GM23248 (cell line): Measurements from ENCODE around the gene ARFGAP1. TPM values are rescaled to one million over a fixed set of nuclear protein-coding genes. Genes with fewer than 3 reads are reported as not detected.

ENCODE experiments used
- DNase-seq: peaks from one replicate; pipeline ENCODE4 v3.0.0-alpha.2; 2015
- H2AFZ ChIP-seq: fragments of 200-600 bp; sonication (generic); 2 replicates; pipeline ENCODE4 v1.6.1; 2016; ENCODE audit warnings: antibody characterized with exemption
- H3F3A ChIP-seq: fragments of 200-600 bp; sonication (generic); 2 replicates; pipeline ENCODE4 v1.6.1; 2016; ENCODE audit warnings: mild to moderate bottlenecking, antibody characterized with exemption, mixed run types; ENCODE audit not compliant: insufficient read depth
- H3K27ac ChIP-seq: fragments of 200-600 bp; sonication (generic); 2 replicates; pipeline ENCODE4 v1.5.1; 2016; ENCODE audit warnings: mild to moderate bottlenecking
- H3K27me3 ChIP-seq: fragments of 200-600 bp; sonication (generic); replicated peaks from 2 replicates; pipeline ENCODE4 v1.6.1; 2016; ENCODE audit warnings: mild to moderate bottlenecking; ENCODE audit not compliant: insufficient read depth
- H3K36me3 ChIP-seq: fragments of 200-600 bp; sonication (generic); 2 replicates; pipeline ENCODE4 v1.6.1; 2016; ENCODE audit warnings: low read depth, mild to moderate bottlenecking
- H3K4me1 ChIP-seq: fragments of 200-600 bp; sonication (generic); 2 replicates; pipeline ENCODE4 v1.6.1; 2016; ENCODE audit warnings: mild to moderate bottlenecking; ENCODE audit not compliant: insufficient read depth
- H3K4me2 ChIP-seq: fragments of 200-600 bp; sonication (generic); one replicate; pipeline ENCODE4 v1.6.1; 2016; ENCODE audit warnings: mild to moderate bottlenecking; ENCODE audit not compliant: unreplicated experiment
- H3K4me3 ChIP-seq: fragments of 200-600 bp; sonication (generic); 2 replicates; pipeline ENCODE4 v1.5.1; 2016; ENCODE audit warnings: mild to moderate bottlenecking
- H3K79me2 ChIP-seq: fragments of 200-600 bp; sonication (generic); 2 replicates; pipeline ENCODE4 v1.6.1; 2016; ENCODE audit warnings: mild to moderate bottlenecking; ENCODE audit not compliant: insufficient read depth
- H3K9ac ChIP-seq: fragments of 200-600 bp; sonication (generic); 2 replicates; pipeline ENCODE4 v1.6.1; 2016; ENCODE audit warnings: mild to moderate bottlenecking
- H3K9me2 ChIP-seq: fragments of 200-600 bp; sonication (generic); 2 replicates; pipeline ENCODE4 v1.6.1; 2016; ENCODE audit warnings: mixed run types, mild to moderate bottlenecking, moderate library complexity; ENCODE audit not compliant: insufficient read depth
- H3K9me3 ChIP-seq: fragments of 200-600 bp; sonication (generic); one replicate; pipeline ENCODE4 v1.6.1; 2017; ENCODE audit warnings: low read depth
- H4K20me1 ChIP-seq: fragments of 200-600 bp; sonication (generic); 2 replicates; pipeline ENCODE4 v1.6.0; 2016; ENCODE audit not compliant: insufficient read depth
- EZH2 ChIP-seq: fragments of 200-600 bp; sonication (generic); IDR thresholded peaks from 2 replicates; pipeline ENCODE4 v1.6.1; 2018; ENCODE audit warnings: antibody characterized with exemption, mild to moderate bottlenecking; ENCODE audit not compliant: insufficient read depth, poor library complexity, severe bottlenecking
- EZH2phosphoT487 ChIP-seq: fragments of 200-600 bp; sonication (generic); IDR thresholded peaks from 2 replicates; pipeline ENCODE4 v1.6.1; 2018; ENCODE audit warnings: antibody characterized with exemption, moderate library complexity, mild to moderate bottlenecking, low read depth; ENCODE audit not compliant: insufficient read depth
- WGBS, 2 experiments: methylation state at CpG; one replicate each; pipeline ENCODE4 v1.1.6; 2015 to 2017; ENCODE audit warnings: low lambda C conversion rate in 2 of 2, low coverage in 1 of 2; ENCODE audit errors: missing lambda C conversion rate in 2 of 2; 5-methylcytosine and 5-hydroxymethylcytosine counted together
- in situ Hi-C: fragments of 300-500 bp; cut with MboI; formaldehyde crosslinking; loops from 2 replicates; pipeline ENCODE4 v1.15.0; 2020
- polyA plus RNA-seq: library from polyadenylated mRNA; unstranded; fragments of >200 nt; fragmentation: Nextera tagmentation; extraction: Ambion mirVana; gene quantifications from 2 replicates; pipeline ENCODE4 v1.2.1, GENCODE V29; 2016
- total RNA-seq: library from RNA; depleted of rRNA; stranded (reverse); fragments of >200 nt; shearing (Covaris generic); gene quantifications from 2 replicates; pipeline ENCODE4 v1.2.3, GENCODE V29; 2014

Gene ARFGAP1
- total and polyA plus RNA-seq, 2 experiments from 2014 or later: 69.0 to 88.5 TPM

DNA sequence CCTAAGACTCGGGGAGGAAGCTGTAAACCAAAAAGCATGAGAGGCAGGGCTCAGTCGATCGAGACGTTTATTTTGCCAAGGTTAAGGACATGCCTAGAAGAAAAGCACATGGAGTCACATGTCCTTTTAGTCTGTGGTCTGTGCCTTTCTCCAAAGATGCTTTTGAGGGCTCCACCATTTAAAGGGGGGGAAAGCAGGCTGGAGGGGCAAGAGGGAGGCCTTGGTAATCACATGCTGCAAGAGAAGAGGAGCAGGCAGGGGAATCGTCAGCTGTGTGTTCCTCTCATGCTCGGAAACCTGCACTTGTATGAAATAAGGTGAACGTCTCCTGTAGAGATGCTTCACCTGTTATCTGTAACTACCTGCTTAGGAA lies 47.5 kb upstream of the ARFGAP1 start:
- WGBS, 2 experiments: 33 to 36% methylated on average over 7 of the region's 7 CpGs

GRCh38 chr20:63226042-63226943 lies 46.3 kb upstream of the ARFGAP1 start:
- H2AFZ ChIP-seq: no peak overlapping the region
- TF ChIP-seq EZH2: no peak
- TF ChIP-seq EZH2phosphoT487: no peak
- no peak for DNase-seq
- no peak overlapping the region for H3K27ac ChIP-seq
- H3K9me2 ChIP-seq: no peaks in the 10 kb centered on the region
- no peak overlapping the region for H3K4me2 ChIP-seq
- no peaks in the 10 kb centered on the region for H3K9me3 ChIP-seq
- H3F3A ChIP-seq: no peaks in the 10 kb centered on the region
- in situ Hi-C loops: no loop called here
- no peak overlapping the region for H3K4me3 ChIP-seq
- H3K36me3 ChIP-seq: no peaks in the 10 kb centered on the region
- peaks cover under 1% of the 10 kb centered on the region; the same call in 1 of the 2 replicates for H3K27me3 ChIP-seq
- 69 to 73% methylated on average over 17 to 18 of the region's 19 CpGs for WGBS, 2 experiments
- H3K4me1 ChIP-seq: no peaks in the 10 kb centered on the region
- no peaks in the 10 kb centered on the region for H3K79me2 ChIP-seq
- no peaks in the 10 kb centered on the region for H4K20me1 ChIP-seq
- no peak overlapping the region for H3K9ac ChIP-seq

More for the DNA sequence above, 47.5 kb upstream of the ARFGAP1 start:
- Histone ChIP-seq H3K9me3 (no peaks in the 10 kb centered on the region), H2AFZ (no peak overlapping the region), H3K27me3 (peaks cover 9% of the 10 kb centered on the region; the same call in 1 of the 2 replicates), H4K20me1 (no peaks in the 10 kb centered on the region), H3K4me1 (no peaks in the 10 kb centered on the region), H3K79me2 (no peaks in the 10 kb centered on the region), H3K9me2 (no peaks in the 10 kb centered on the region), H3K36me3 (no peaks in the 10 kb centered on the region), H3F3A (no peaks in the 10 kb centered on the region), H3K9ac (no peak overlapping the region), H3K4me2 (no peak overlapping the region), H3K27ac (no peak overlapping the region), H3K4me3 (no peak overlapping the region)
- TF ChIP-seq EZH2phosphoT487 (no peak), EZH2 (no peak)
- in situ Hi-C loops: no loop called here
- no peak for DNase-seq

GRCh38 chr20:63227260-63227659 lies 45.4 kb upstream of the ARFGAP1 start:
- no peak for DNase-seq
- Histone ChIP-seq H4K20me1 (no peaks in the 10 kb centered on the region), H3K27ac (no peak overlapping the region), H3K79me2 (no peaks in the 10 kb centered on the region), H3K36me3 (no peaks in the 10 kb centered on the region), H3K27me3 (no peaks in the 10 kb centered on the region; the same call in 1 of the 2 replicates), H3F3A (peaks cover 8% of the 10 kb centered on the region), H3K4me1 (peaks cover 8% of the 10 kb centered on the region), H3K9ac (no peak overlapping the region), H2AFZ (no peak overlapping the region), H3K9me2 (no peaks in the 10 kb centered on the region), H3K4me2 (no peak overlapping the region), H3K4me3 (no peak overlapping the region), H3K9me3 (no peaks in the 10 kb centered on the region)
- in situ Hi-C loops: no loop called here
- TF ChIP-seq EZH2 (no peak), EZH2phosphoT487 (no peak)
- 72 to 79% methylated on average over 5 of the region's 5 CpGs for WGBS, 2 experiments

GRCh38 chr20:63228806-63229205 lies 43.8 kb upstream of the ARFGAP1 start:
- in situ Hi-C loops: no loop called here
- H3K9ac ChIP-seq: no peak overlapping the region
- no peaks in the 10 kb centered on the region for H3K27me3 ChIP-seq
- DNase-seq: no peak
- peaks cover 18% of the 10 kb centered on the region for H3K4me1 ChIP-seq
- H3K36me3 ChIP-seq: no peaks in the 10 kb centered on the region
- WGBS, 2 experiments: 65 to 69% methylated on average over 13 of the region's 13 CpGs
- no peaks in the 10 kb centered on the region for H4K20me1 ChIP-seq
- H2AFZ ChIP-seq: no peak overlapping the region
- no peaks in the 10 kb centered on the region for H3K79me2 ChIP-seq
- no peak overlapping the region for H3K4me3 ChIP-seq
- H3K4me2 ChIP-seq: no peak overlapping the region
- no peak overlapping the region for H3K27ac ChIP-seq
- TF ChIP-seq EZH2phosphoT487 (no peak), EZH2 (no peak)
- no peaks in the 10 kb centered on the region for H3K9me3 ChIP-seq
- no peaks in the 10 kb centered on the region for H3K9me2 ChIP-seq
- peaks cover 17% of the 10 kb centered on the region for H3F3A ChIP-seq
